ENCODE measurements around the gene CRIP2.

CRIP2 gene

GRCh38 chr14:105489542-105490266, 15.1 kb downstream of the CRIP2 start:
- DNase-seq, result peak; percentile 83

GRCh38 chr14:105490267-105490571, 15.6 kb downstream of the CRIP2 start:
- DNase-seq, result no peak

GRCh38 chr14:105490572-105491365, 16.1 kb downstream of the CRIP2 start, which contains the start of gene TEDC1:
Gene TEDC1 (plus strand): TSS chr14:105491246. CDS start chr14:105491376, 130 bp downstream.
- peak; percentile 100 for DNase-seq

- DNase-seq, result peak; percentile 88
Observed at GRCh38 chr14:105491366-105491973, 16.8 kb downstream of the CRIP2 start.

- DNase-seq, result no peak
Observed at GRCh38 chr14:105492031-105492970, 17.7 kb downstream of the CRIP2 start.

- no peak for DNase-seq
Observed at GRCh38 chr14:105492971-105493871, 18.6 kb downstream of the CRIP2 start.

GRCh38 chr14:105493921-105494605, 19.4 kb downstream of the CRIP2 start:
- no peak for DNase-seq

- DNase-seq, result no peak
Observed at GRCh38 chr14:105494606-105494929, 19.9 kb downstream of the CRIP2 start.

GRCh38 chr14:105495101-105495989, 20.7 kb downstream of the CRIP2 start:
- no peak for DNase-seq

- no peak for DNase-seq
Observed at GRCh38 chr14:105495990-105496830, 21.6 kb downstream of the CRIP2 start.

- DNase-seq, result no peak
Observed at GRCh38 chr14:105496831-105497591, 22.4 kb downstream of the CRIP2 start.

GRCh38 chr14:105497671-105498429, 23.2 kb downstream of the CRIP2 start:
- DNase-seq, result no peak

GRCh38 chr14:105498430-105499255, 24.0 kb downstream of the CRIP2 start:
- DNase-seq, result no peak

GRCh38 chr14:105499256-105500035, 24.8 kb downstream of the CRIP2 start:
- DNase-seq, result no peak

GRCh38 chr14:105500036-105500725, 25.6 kb downstream of the CRIP2 start:
- no peak for DNase-seq

Data from hematopoietic multipotent progenitor cell treated with erythropoietin and hydrocortisone succinate and interleukin-3 and kit ligand, for 8 days (in vitro differentiated cells).